GM18867 (cell line): ENCODE measurements around the gene HSPB8.

Experiments used
- ATAC-seq: cut with Tn5 transposase; IDR thresholded peaks from one replicate; pipeline ENCODE4 v1.9.1; 2021; ENCODE audit warnings: mild to moderate bottlenecking, moderate library complexity; ENCODE audit not compliant: unreplicated experiment

The HSPB8 gene

GRCh38 chr12:119169150-119169549 is 9.6 kb upstream of the HSPB8 start:
- no peak for ATAC-seq

- ATAC-seq = no peak
These were observed 7.4 kb upstream of the HSPB8 start for GRCh38 chr12:119171291-119171690.

- ATAC-seq = no peak
These were observed 6.9 kb upstream of the HSPB8 start for GRCh38 chr12:119171691-119172425.

- no peak for ATAC-seq
These were observed 3.6 kb upstream of the HSPB8 start for GRCh38 chr12:119175081-119175480.

GRCh38 chr12:119176267-119177055 is 2.3 kb upstream of the HSPB8 start:
- no peak for ATAC-seq

- no peak for ATAC-seq
These were observed 1.7 kb upstream of the HSPB8 start for GRCh38 chr12:119177056-119177325.

GRCh38 chr12:119177724-119178380 is 879 bp upstream of the HSPB8 start:
- no peak for ATAC-seq

- ATAC-seq = no peak
These were observed 747 bp downstream of the HSPB8 start for GRCh38 chr12:119179335-119180021.

- ATAC-seq = no peak
These were observed 1.8 kb downstream of the HSPB8 start for GRCh38 chr12:119180380-119181040.

- ATAC-seq = no peak
These were observed 2.5 kb downstream of the HSPB8 start for GRCh38 chr12:119181202-119181601.

GRCh38 chr12:119181944-119182343 is 3.2 kb downstream of the HSPB8 start:
- no peak for ATAC-seq

- no peak for ATAC-seq
These were observed 4.2 kb downstream of the HSPB8 start for GRCh38 chr12:119182701-119183493.

- ATAC-seq = no peak
These were observed 5.4 kb downstream of the HSPB8 start for GRCh38 chr12:119183942-119184695.

- no peak for ATAC-seq
These were observed 16.5 kb downstream of the HSPB8 start for GRCh38 chr12:119195256-119195655.

- no peak for ATAC-seq
These were observed 19.7 kb downstream of the HSPB8 start for GRCh38 chr12:119198440-119198839.

- no peak for ATAC-seq
These were observed 21.9 kb downstream of the HSPB8 start for GRCh38 chr12:119200601-119201000.

- ATAC-seq = no peak
These were observed 23.2 kb downstream of the HSPB8 start for GRCh38 chr12:119201789-119202543.

GRCh38 chr12:119202544-119202943 is 23.8 kb downstream of the HSPB8 start:
- no peak for ATAC-seq

GRCh38 chr12:119204131-119204530 is 25.4 kb downstream of the HSPB8 start:
- ATAC-seq = no peak
